Caco-2 (cell line): Measurements from ENCODE around the gene INS. TPM values are rescaled to one million over a fixed set of nuclear protein-coding genes. Genes with fewer than 3 reads are reported as not detected.
A peak's percentile ranks its signal among the peaks of the same experiment; 100 is the strongest.

Experiments used
- BruUV-seq: library from RNA; stranded (reverse); fragments of 400-500 nt; replicated peaks from 2 replicates; lab custom pipeline; 2021; lab: Mats Ljungman, UMichigan
- CTCF ChIA-PET: fragments of 300-600 bp; sonication (Branson Sonifier 250); formaldehyde crosslinking; loops from one replicate; lab custom pipeline; 2022; ENCODE audit warnings: antibody characterized with exemption; lab: Charles Lee
- POLR2A ChIA-PET: fragments of 300-600 bp; sonication (Branson Sonifier 250); formaldehyde crosslinking; loops from one replicate; lab custom pipeline; 2022; ENCODE audit warnings: antibody characterized with exemption; lab: Charles Lee
- DNase-seq, 2 experiments: peaks; one replicate each; pipeline versions ENCODE4 v3.0.0 to v3.0.0-alpha.2; 2020 to 2022
- H3K27me3 ChIP-seq: replicated peaks from 2 replicates; pipeline ENCODE4 v1.6.0; 2011; ENCODE audit warnings: low read length; ENCODE audit not compliant: control insufficient read depth, insufficient read depth
- H3K36me3 ChIP-seq: 2 replicates; pipeline ENCODE4 v1.5.1; 2011; ENCODE audit warnings: low read length; ENCODE audit not compliant: control insufficient read depth, insufficient read depth
- H3K4me1 ChIP-seq: fragments of 250-450 bp; sonication (Bioruptor Pico); 2 replicates; pipeline ENCODE4 v1.5.1; 2020; ENCODE audit warnings: mild to moderate bottlenecking
- H3K4me3 ChIP-seq: 2 replicates; pipeline ENCODE4 v1.5.1; 2011; ENCODE audit warnings: low read depth, mild to moderate bottlenecking, control low read depth, low read length
- H3K9me3 ChIP-seq: fragments of 250-450 bp; sonication (Bioruptor Pico); 2 replicates; pipeline ENCODE4 v1.5.1; 2020; ENCODE audit warnings: mild to moderate bottlenecking, moderate library complexity
- H3K27ac Mint-ChIP-seq: one replicate; pipeline ENCODE4 v1.8.0; 2022; ENCODE audit warnings: mixed read lengths; ENCODE audit not compliant: unreplicated experiment
- H3K27me3 Mint-ChIP-seq: one replicate; pipeline ENCODE4 v1.8.0; 2022; ENCODE audit warnings: mixed read lengths; ENCODE audit not compliant: insufficient read depth, unreplicated experiment
- H3K36me3 Mint-ChIP-seq: one replicate; pipeline ENCODE4 v1.8.0; 2022; ENCODE audit warnings: mild to moderate bottlenecking, mixed read lengths; ENCODE audit not compliant: insufficient read depth, unreplicated experiment
- H3K4me1 Mint-ChIP-seq: one replicate; pipeline ENCODE4 v1.8.0; 2022; ENCODE audit warnings: low read depth, mixed read lengths; ENCODE audit not compliant: unreplicated experiment
- H3K4me3 Mint-ChIP-seq: one replicate; pipeline ENCODE4 v1.8.0; 2022; ENCODE audit warnings: mild to moderate bottlenecking, moderate library complexity, mixed read lengths; ENCODE audit not compliant: unreplicated experiment
- H3K9me3 Mint-ChIP-seq: one replicate; pipeline ENCODE4 v1.8.0; 2022; ENCODE audit warnings: mixed read lengths; ENCODE audit not compliant: unreplicated experiment
- CTCF ChIP-seq, 2 experiments: fragments of 200-600 bp in 1 of 2; IDR thresholded peaks; 1 replicate in 1 of 2; 2 replicates in 1 of 2; pipeline versions ENCODE4 v1.5.1 to v1.8.0; 2011 to 2022; ENCODE audit warnings: antibody characterized with exemption in 1 of 2, control low read depth in 1 of 2, inconsistent platforms in 1 of 2, low read depth in 1 of 2, low read length in 1 of 2, mild to moderate bottlenecking in 1 of 2, moderate library complexity in 1 of 2; ENCODE audit not compliant: insufficient read depth in 1 of 2, severe bottlenecking in 1 of 2, unreplicated experiment in 1 of 2
- intact Hi-C: fragments of 100-400 bp; cut with micrococcal nuclease; formaldehyde crosslinking; loops from one replicate; pipeline ENCODE4 v1.10.0; 2022; ENCODE audit not compliant: unreplicated experiment
- total RNA-seq: library from RNA; stranded (reverse); gene quantifications from 2 replicates; pipeline ENCODE4 v1.2.3, GENCODE V29; 2022

Gene INS
- total RNA-seq, 1 experiment from 2014 or later = not detected

- ChIA-PET POLR2A (no interaction called here), CTCF (interaction anchor here (1.1 to 3.1 kb wide), 2 partner anchors 23 to 131 kb away, joined by 3 to 12 read pairs; no protein-coding TSS in a partner anchor)
- intact Hi-C loops = no loop called here
- no peak overlapping the region for H3K4me3 ChIP-seq
- Mint-ChIP-seq H3K27ac (no peak overlapping the region), H3K4me1 (peaks cover 12% of the 10 kb centered on the region), H3K4me3 (no peak overlapping the region), H3K9me3 (no peaks in the 10 kb centered on the region), H3K27me3 (no peaks in the 10 kb centered on the region), H3K36me3 (no peaks in the 10 kb centered on the region)
- no peaks in the 10 kb centered on the region for H3K27me3 ChIP-seq
- no peaks in the 10 kb centered on the region for H3K9me3 ChIP-seq
- TF ChIP-seq CTCF (IDR thresholded peaks at IDR 0.05; ENCODE audit: insufficient read depth in 1 of 2, low read depth in 1 of 2, low read length in 1 of 2, severe bottlenecking in 1 of 2, unreplicated experiment in 1 of 2) = no peak
- no peaks in the 10 kb centered on the region for H3K36me3 ChIP-seq
- no peak for DNase-seq
- peaks cover 16% of the 10 kb centered on the region for H3K4me1 ChIP-seq
- no TSS peak for BruUV-seq
These were observed 13.4 kb upstream of the INS start for GRCh38 chr11:2174361-2174760.

GRCh38 chr11:2173761-2174160, 12.8 kb upstream of the INS start:
- ChIA-PET CTCF (interaction anchor here (1.1 to 3.1 kb wide), 2 partner anchors 22 to 132 kb away, joined by 3 to 12 read pairs; no protein-coding TSS in a partner anchor), POLR2A (no interaction called here)
- no peaks in the 10 kb centered on the region for H3K27me3 ChIP-seq
- no peak for DNase-seq
- no peaks in the 10 kb centered on the region for H3K36me3 ChIP-seq
- Mint-ChIP-seq H3K9me3 (no peaks in the 10 kb centered on the region), H3K27me3 (no peaks in the 10 kb centered on the region), H3K4me1 (peaks cover 6% of the 10 kb centered on the region), H3K36me3 (no peaks in the 10 kb centered on the region), H3K4me3 (no peak overlapping the region), H3K27ac (no peak overlapping the region)
- no peak overlapping the region for H3K4me3 ChIP-seq
- intact Hi-C loops = no loop called here
- H3K4me1 ChIP-seq = peaks cover 12% of the 10 kb centered on the region
- H3K9me3 ChIP-seq = no peaks in the 10 kb centered on the region
- BruUV-seq = no TSS peak
- no peak for TF ChIP-seq CTCF (IDR thresholded peaks at IDR 0.05; ENCODE audit: insufficient read depth in 1 of 2, low read depth in 1 of 2, low read length in 1 of 2, severe bottlenecking in 1 of 2, unreplicated experiment in 1 of 2)

- Histone ChIP-seq H3K27me3 (no peaks in the 10 kb centered on the region), H3K4me3 (no peak overlapping the region), H3K9me3 (no peaks in the 10 kb centered on the region), H3K36me3 (no peaks in the 10 kb centered on the region), H3K4me1 (peaks cover 7% of the 10 kb centered on the region)
- H3K4me1 Mint-ChIP-seq = peaks cover under 1% of the 10 kb centered on the region
- ChIA-PET POLR2A (no interaction called here), CTCF (interaction anchor here (2.5 to 3.1 kb wide), 2 partner anchors 13 to 22 kb away, joined by 10 to 12 read pairs; no protein-coding TSS in a partner anchor)
- BruUV-seq = no TSS peak
- H3K27ac Mint-ChIP-seq = no peak overlapping the region
- TF ChIP-seq CTCF (IDR thresholded peaks at IDR 0.05; ENCODE audit: insufficient read depth in 1 of 2, low read depth in 1 of 2, low read length in 1 of 2, severe bottlenecking in 1 of 2, unreplicated experiment in 1 of 2) = peak; percentile 63 to 73
- H3K36me3 Mint-ChIP-seq = no peaks in the 10 kb centered on the region
- no peaks in the 10 kb centered on the region for H3K27me3 Mint-ChIP-seq
- no peak overlapping the region for H3K4me3 Mint-ChIP-seq
- no peak for DNase-seq
- intact Hi-C loops = no loop called here
- H3K9me3 Mint-ChIP-seq = no peaks in the 10 kb centered on the region
These were observed 12.2 kb upstream of the INS start for GRCh38 chr11:2173150-2173693.
